K562 (cell line): ENCODE data around the gene ZNF48. TPM values are rescaled to one million over a fixed set of nuclear protein-coding genes. Genes with fewer than 3 reads are reported as not detected.

ENCODE experiments used
- ARID1B ChIP-seq: fragments of 450-650 bp; IDR thresholded peaks from 2 replicates; pipeline ENCODE4 v1.6.1; 2016; ENCODE audit warnings: antibody characterized with exemption, mild to moderate bottlenecking, inconsistent platforms
- BDP1 ChIP-seq: IDR thresholded peaks from 3 replicates; pipeline ENCODE4 v1.6.1; 2011; ENCODE audit not compliant: insufficient read length, insufficient read depth
- CSDE1 ChIP-seq, 2 experiments: fragments of 450-650 bp; IDR thresholded peaks; 2 replicates each; pipeline ENCODE4 v1.6.1; 2016; ENCODE audit warnings: mild to moderate bottlenecking in 1 of 2
- ETS2 ChIP-seq: IDR thresholded peaks from 2 replicates; pipeline ENCODE4 v1.6.1; 2016; ENCODE audit warnings: borderline replicate concordance, missing genetic modification characterization, mild to moderate bottlenecking, moderate library complexity, missing compliant biosample characterization; ENCODE audit not compliant: poor library complexity, severe bottlenecking
- FOSL1 ChIP-seq: fragments of 200-800 bp; sonication (Bioruptor generic); conservative IDR thresholded peaks from 2 replicates; pipeline ENCODE4 v1.6.1; 2016; ENCODE audit warnings: missing genetic modification characterization, missing compliant biosample characterization
- GTF2B ChIP-seq: IDR thresholded peaks from 2 replicates; pipeline ENCODE4 v1.6.1; 2011; ENCODE audit not compliant: insufficient read length; ENCODE audit errors: extremely low read depth
- HDAC3 ChIP-seq: fragments of 450-650 bp; IDR thresholded peaks from 2 replicates; pipeline ENCODE4 v1.6.1; 2018; ENCODE audit warnings: borderline replicate concordance, mild to moderate bottlenecking, moderate library complexity; ENCODE audit not compliant: partially characterized antibody
- MAX ChIP-seq: sonication (generic); formaldehyde crosslinking; IDR thresholded peaks from 2 replicates; pipeline ENCODE4 v1.9.0; 2022; ENCODE audit warnings: mild to moderate bottlenecking, missing genetic modification reagents
- MTA2 ChIP-seq: fragments of 450-650 bp; IDR thresholded peaks from 2 replicates; pipeline ENCODE4 v1.6.1; 2016; ENCODE audit warnings: low read depth
- PML ChIP-seq: IDR thresholded peaks from 2 replicates; pipeline ENCODE4 v1.6.1; 2012; ENCODE audit warnings: low read length, inconsistent platforms
- POLR3G ChIP-seq: IDR thresholded peaks from 2 replicates; pipeline ENCODE4 v1.6.1; 2011; ENCODE audit not compliant: insufficient read length, insufficient replicate concordance; ENCODE audit errors: extremely low read depth
- SP2 ChIP-seq: IDR thresholded peaks from 2 replicates; pipeline ENCODE4 v1.6.1; 2011; ENCODE audit warnings: mild to moderate bottlenecking, low read depth, low read length, moderate library complexity; ENCODE audit not compliant: poor library complexity, severe bottlenecking; ENCODE audit errors: extremely low read depth
- SRF ChIP-seq, 2 experiments: fragments of 250-450, 450-650 bp in 1 of 2; sonication (Bioruptor Pico) in 1 of 2; sonication (generic) in 1 of 2; formaldehyde crosslinking; IDR thresholded peaks; 2 replicates each; pipeline versions ENCODE4 v1.5.0 to v1.5.1; 2020 to 2022; ENCODE audit warnings: mild to moderate bottlenecking in 1 of 2, missing genetic modification reagents in 1 of 2
- WHSC1 ChIP-seq: IDR thresholded peaks from one replicate; pipeline ENCODE4 v1.6.1; 2012; ENCODE audit warnings: low read length, control low read depth, inconsistent platforms
- ZZZ3 ChIP-seq: fragments of 450-650 bp; IDR thresholded peaks from 2 replicates; pipeline ENCODE4 v1.6.1; 2016; ENCODE audit warnings: antibody characterized with exemption, mild to moderate bottlenecking, moderate library complexity
- polyA plus RNA-seq, 8 experiments: library from polyadenylated mRNA; depleted of rRNA in 4 of 8; stranded (reverse) in 5 of 8; unstranded in 3 of 8; fragments of >200 nt; fragmentation: Nextera tagmentation in 2 of 8; fragmentation: Illumina TruSeq in 1 of 8; extraction: Ambion mirVana in 2 of 8; extraction: Trizol in 1 of 8; gene quantifications; 2 replicates each; pipeline versions ENCODE4 v1.2.1 to v1.2.3, GENCODE V29; 2011 to 2014; ENCODE audit warnings: inconsistent platforms in 1 of 8, missing spikeins in 1 of 8
- total RNA-seq, 7 experiments: library from RNA; depleted of rRNA in 6 of 7; stranded (reverse); fragments of >200 nt in 6 of 7; fragmentation: Illumina TruSeq in 2 of 7; extraction: Trizol in 2 of 7; gene quantifications; 2 replicates each; pipeline versions ENCODE4 v1.2.1 to v1.2.3, GENCODE V29; 2011 to 2021; ENCODE audit warnings: low replicate concordance in 1 of 7
- TF ChIP-seq, protein P1 (sequence below): fragments of 450-650 bp; IDR thresholded peaks from one replicate; pipeline ENCODE4 v1.6.1; 2018; ENCODE audit warnings: mild to moderate bottlenecking, moderate library complexity; ENCODE audit not compliant: partially characterized antibody
- TF ChIP-seq, protein P2 (sequence below): sonication (generic); formaldehyde crosslinking; IDR thresholded peaks from 2 replicates; pipeline ENCODE4 v1.8.0; 2022; ENCODE audit warnings: mild to moderate bottlenecking, low read depth, missing genetic modification reagents
- TF ChIP-seq, protein P3 (sequence below): fragments of 450-650 bp; formaldehyde crosslinking; IDR thresholded peaks from 2 replicates; pipeline ENCODE4 v1.4.0; 2020; ENCODE audit warnings: mild to moderate bottlenecking, moderate library complexity
- TF ChIP-seq, protein P4 (sequence below): fragments of 250-450 bp; sonication (Bioruptor Pico); IDR thresholded peaks from 2 replicates; pipeline ENCODE4 v1.5.1; 2021; ENCODE audit warnings: mild to moderate bottlenecking

ZNF48 gene
- total and polyA plus RNA-seq, 9 of the 15 experiments (the other 6 are each of a cell fraction or from before 2014, with no cell fraction given), result 0.38 to 11.6 (median 4.7) TPM

DNA sequence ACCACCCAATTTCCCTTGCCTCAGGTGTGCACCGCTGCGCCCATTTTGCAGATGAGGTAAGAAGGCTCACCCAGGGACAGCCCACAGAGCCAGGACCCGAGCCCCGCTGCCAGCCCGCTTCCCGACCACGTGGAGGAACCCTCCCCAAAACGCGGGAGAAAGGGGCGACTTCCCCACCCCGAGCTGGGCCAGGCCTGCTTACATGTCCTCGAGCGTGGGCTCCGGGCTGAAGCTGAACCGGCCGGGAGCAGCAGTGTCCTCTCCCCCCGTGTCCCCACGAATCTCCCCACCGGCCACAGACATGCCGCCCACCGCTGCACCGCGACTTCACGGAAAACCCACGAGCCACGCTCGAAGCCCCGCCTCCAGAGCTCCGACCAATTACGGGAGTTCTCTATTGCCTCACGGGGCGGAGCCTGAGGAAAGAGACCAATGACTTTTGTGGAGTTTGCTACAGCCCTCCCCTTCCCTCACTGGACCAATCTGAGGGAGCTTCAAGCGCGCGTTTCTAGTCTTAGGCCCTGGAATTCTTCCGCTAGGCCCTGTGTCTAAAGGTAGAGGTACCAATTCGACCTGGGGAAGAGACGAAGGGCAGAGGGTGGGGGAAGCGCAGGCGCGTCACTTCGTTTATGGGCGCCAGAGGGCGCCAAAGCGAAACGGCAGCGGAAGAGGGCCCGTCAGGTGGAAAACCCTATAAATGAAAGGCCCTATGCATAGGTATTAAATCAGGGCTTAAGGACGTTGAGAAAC lies 34.6 kb downstream of the ZNF48 start, which contains the start of gene DCTPP1 (continued):
- TF ChIP-seq, protein P1, sequence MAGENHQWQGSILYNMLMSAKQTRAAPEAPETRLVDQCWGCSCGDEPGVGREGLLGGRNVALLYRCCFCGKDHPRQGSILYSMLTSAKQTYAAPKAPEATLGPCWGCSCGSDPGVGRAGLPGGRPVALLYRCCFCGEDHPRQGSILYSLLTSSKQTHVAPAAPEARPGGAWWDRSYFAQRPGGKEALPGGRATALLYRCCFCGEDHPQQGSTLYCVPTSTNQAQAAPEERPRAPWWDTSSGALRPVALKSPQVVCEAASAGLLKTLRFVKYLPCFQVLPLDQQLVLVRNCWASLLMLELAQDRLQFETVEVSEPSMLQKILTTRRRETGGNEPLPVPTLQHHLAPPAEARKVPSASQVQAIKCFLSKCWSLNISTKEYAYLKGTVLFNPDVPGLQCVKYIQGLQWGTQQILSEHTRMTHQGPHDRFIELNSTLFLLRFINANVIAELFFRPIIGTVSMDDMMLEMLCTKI, result no peak
- TF ChIP-seq, protein P2, sequence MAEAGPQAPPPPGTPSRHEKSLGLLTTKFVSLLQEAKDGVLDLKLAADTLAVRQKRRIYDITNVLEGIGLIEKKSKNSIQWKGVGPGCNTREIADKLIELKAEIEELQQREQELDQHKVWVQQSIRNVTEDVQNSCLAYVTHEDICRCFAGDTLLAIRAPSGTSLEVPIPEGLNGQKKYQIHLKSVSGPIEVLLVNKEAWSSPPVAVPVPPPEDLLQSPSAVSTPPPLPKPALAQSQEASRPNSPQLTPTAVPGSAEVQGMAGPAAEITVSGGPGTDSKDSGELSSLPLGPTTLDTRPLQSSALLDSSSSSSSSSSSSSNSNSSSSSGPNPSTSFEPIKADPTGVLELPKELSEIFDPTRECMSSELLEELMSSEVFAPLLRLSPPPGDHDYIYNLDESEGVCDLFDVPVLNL (CRISPR knock-in tag), result no peak; the same call in 1 of the 2 replicates
- TF ChIP-seq HDAC3 (no peak), POLR3G (no peak), CSDE1 (IDR thresholded peaks at IDR 0.05) (no peak), ETS2 (no peak), PML (no peak), MTA2 (no peak), FOSL1 (tag) (no peak), MAX (peak; percentile 92), SP2 (peak; percentile 49), WHSC1 (no peak), SRF (CRISPR knock-in tag; IDR thresholded peaks at IDR 0.05) (peak in 1 of 2 experiments; percentile 36; a peak in 1 of 4 replicates), GTF2B (no peak), ZZZ3 (no peak; the same call in 1 of the 2 replicates), BDP1 (no peak), ARID1B (no peak; the same call in 1 of the 2 replicates)
- TF ChIP-seq, protein P3, sequence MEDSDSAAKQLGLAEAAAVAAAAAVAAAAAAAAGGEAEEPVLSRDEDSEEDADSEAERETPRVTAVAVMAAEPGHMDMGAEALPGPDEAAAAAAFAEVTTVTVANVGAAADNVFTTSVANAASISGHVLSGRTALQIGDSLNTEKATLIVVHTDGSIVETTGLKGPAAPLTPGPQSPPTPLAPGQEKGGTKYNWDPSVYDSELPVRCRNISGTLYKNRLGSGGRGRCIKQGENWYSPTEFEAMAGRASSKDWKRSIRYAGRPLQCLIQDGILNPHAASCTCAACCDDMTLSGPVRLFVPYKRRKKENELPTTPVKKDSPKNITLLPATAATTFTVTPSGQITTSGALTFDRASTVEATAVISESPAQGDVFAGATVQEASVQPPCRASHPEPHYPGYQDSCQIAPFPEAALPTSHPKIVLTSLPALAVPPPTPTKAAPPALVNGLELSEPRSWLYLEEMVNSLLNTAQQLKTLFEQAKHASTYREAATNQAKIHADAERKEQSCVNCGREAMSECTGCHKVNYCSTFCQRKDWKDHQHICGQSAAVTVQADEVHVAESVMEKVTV (CRISPR knock-in tag), result peak; percentile 86
- TF ChIP-seq, protein P4, sequence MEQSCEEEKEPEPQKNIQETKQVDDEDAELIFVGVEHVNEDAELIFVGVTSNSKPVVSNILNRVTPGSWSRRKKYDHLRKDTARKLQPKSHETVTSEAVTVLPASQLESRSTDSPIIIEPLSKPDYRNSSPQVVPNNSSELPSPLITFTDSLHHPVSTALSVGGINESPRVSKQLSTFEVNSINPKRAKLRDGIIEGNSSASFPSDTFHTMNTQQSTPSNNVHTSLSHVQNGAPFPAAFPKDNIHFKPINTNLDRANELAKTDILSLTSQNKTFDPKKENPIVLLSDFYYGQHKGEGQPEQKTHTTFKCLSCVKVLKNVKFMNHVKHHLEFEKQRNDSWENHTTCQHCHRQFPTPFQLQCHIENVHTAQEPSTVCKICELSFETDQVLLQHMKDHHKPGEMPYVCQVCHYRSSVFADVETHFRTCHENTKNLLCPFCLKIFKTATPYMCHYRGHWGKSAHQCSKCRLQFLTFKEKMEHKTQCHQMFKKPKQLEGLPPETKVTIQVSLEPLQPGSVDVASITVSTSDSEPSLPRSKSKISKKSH, result no peak
